ENCODE data around the gene ART1.
"Not testable (repeated sequence)": the region's sequence is repeated elsewhere in the genome, so short reads cannot be mapped to it uniquely, and the experiment has no call there.

ART1 gene

DNA sequence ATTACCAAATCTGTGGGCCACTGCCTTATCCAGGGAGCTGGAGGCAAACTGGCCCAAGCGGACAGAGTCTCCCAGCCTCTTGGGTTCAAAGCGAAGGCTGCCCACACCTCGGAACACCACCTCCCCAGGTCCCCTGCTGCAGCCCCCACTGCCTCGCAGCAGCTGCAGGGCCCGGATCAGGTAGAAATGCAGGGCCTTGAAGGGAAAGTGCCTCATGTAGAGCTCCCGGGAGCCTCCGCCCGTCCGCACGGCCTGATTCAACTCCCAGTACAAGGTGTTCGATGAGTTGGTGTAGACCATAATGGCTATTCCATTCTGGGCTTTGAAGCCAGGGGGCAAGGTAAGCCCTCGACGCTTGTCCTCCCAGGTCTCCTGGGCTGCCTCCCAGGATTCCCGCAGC is 5.1 kb upstream of the ART1 start:
- in situ Hi-C loops (cut with HindIII; ENCODE audit: low pct_unique_long_range_greater_than_20kb, low sequenced_read_pairs) = no loop called here
- no peak for TF ChIP-seq JUND (IDR thresholded peaks at IDR 0.05; ENCODE audit: low read depth)
- no peak for DNase-seq (ENCODE audit: low read depth in 1 of 2, low spot score in 1 of 2)

- in situ Hi-C loops (cut with HindIII; ENCODE audit: low pct_unique_long_range_greater_than_20kb, low sequenced_read_pairs) = no loop called here
- no peak for DNase-seq (ENCODE audit: low read depth in 1 of 2, low spot score in 1 of 2)
Measured at GRCh38 chr11:3641191-3641590, 3.7 kb upstream of the ART1 start.

GRCh38 chr11:3641701-3642070 is 3.2 kb upstream of the ART1 start, which contains the start of gene ART5:
TSS of gene ART5 (minus strand) at chr11:3641992. CDS start at chr11:3641862, 130 bp downstream.
- in situ Hi-C loops (cut with HindIII; ENCODE audit: low pct_unique_long_range_greater_than_20kb, low sequenced_read_pairs) = no loop called here
- DNase-seq (ENCODE audit: low read depth in 1 of 2, low spot score in 1 of 2) = no peak
- TF ChIP-seq JUND (IDR thresholded peaks at IDR 0.05; ENCODE audit: low read depth) = no peak

More at GRCh38 chr11:3641191-3641590, 3.7 kb upstream of the ART1 start:
- no peak for TF ChIP-seq JUND (IDR thresholded peaks at IDR 0.05; ENCODE audit: low read depth)

- peak; percentile 73 to 90 for DNase-seq (ENCODE audit: low read depth in 1 of 2, low spot score in 1 of 2)
- in situ Hi-C loops (cut with HindIII; ENCODE audit: low pct_unique_long_range_greater_than_20kb, low sequenced_read_pairs) = no loop called here
- TF ChIP-seq JUND (IDR thresholded peaks at IDR 0.05; ENCODE audit: low read depth) = no peak
Measured at GRCh38 chr11:3642071-3642951, 2.6 kb upstream of the ART1 start.

- in situ Hi-C loops (cut with HindIII; ENCODE audit: low pct_unique_long_range_greater_than_20kb, low sequenced_read_pairs); DNase-seq (ENCODE audit: low read depth in 1 of 2, low spot score in 1 of 2): not testable (repeated sequence)
Measured at GRCh38 chr11:3643102-3643546, 1.8 kb upstream of the ART1 start.

- TF ChIP-seq JUND (IDR thresholded peaks at IDR 0.05; ENCODE audit: low read depth) = no peak
- DNase-seq (ENCODE audit: low read depth in 1 of 2, low spot score in 1 of 2) = no peak
- in situ Hi-C loops (cut with HindIII; ENCODE audit: low pct_unique_long_range_greater_than_20kb, low sequenced_read_pairs) = no loop called here
Measured at GRCh38 chr11:3645552-3645951, 624 bp downstream of the ART1 start.

DNA sequence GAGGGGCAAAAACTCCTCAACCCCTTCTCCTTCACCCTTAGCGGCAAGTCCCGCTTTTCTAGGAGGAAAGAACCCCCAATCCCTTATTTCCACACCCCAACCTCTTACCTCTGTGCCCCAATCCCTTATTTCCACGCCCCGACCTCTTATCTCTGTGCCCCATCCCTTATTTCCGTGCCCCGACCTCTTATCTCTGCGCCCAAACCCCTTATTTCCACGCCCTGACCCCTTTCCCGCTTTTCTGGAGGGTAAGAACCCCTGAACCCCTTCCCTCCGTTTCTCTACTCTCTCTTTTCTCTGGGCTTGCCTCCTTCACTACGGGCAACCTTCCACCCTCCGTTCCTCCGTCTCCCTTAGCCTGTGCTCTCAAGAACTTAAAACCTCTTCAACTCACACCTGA is 3.9 kb downstream of the ART1 start:
- DNase-seq (ENCODE audit: low read depth in 1 of 2, low spot score in 1 of 2); in situ Hi-C loops (cut with HindIII; ENCODE audit: low pct_unique_long_range_greater_than_20kb, low sequenced_read_pairs): not testable (repeated sequence)

DNA sequence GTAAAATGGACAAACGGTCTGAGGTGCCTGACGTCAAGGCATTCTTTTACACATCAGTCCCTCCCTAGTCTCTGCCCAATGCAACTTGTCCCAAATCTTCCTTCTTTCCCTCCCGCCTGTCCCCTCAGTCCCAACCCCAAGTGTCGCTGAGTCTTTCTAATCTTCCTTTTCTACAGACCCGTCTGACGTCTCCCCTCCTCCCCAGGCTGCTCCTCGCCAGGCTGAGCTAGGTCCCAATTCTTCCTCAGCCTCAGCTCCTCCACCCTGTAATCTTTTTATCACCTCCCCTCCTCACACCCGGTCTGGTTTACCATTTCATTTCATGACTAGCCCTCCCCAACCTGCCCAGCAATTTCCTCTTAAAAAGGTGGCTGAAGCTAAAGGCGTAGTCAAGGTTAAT is 4.4 kb downstream of the ART1 start:
- DNase-seq (ENCODE audit: low read depth in 1 of 2, low spot score in 1 of 2); in situ Hi-C loops (cut with HindIII; ENCODE audit: low pct_unique_long_range_greater_than_20kb, low sequenced_read_pairs): not testable (repeated sequence)

DNA sequence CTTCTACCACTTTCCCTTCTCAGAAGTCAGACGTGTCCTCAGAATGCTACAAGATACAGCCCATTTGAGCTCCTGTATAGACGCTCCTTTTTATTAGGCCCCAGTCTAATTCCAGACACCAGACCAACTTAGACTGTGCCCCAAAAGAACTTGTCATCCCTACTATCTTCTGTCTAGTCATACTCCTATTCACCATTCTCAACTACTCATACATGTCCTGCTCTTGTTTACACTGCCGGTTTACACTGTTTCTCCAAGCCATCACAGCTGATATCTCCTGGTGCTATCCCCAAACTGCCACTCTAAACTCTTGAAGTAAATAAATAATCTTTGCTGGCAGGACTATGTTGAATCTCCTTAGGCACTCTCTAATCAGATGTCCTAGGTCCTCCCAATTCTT is 7.6 kb downstream of the ART1 start:
- DNase-seq (ENCODE audit: low read depth in 1 of 2, low spot score in 1 of 2); in situ Hi-C loops (cut with HindIII; ENCODE audit: low pct_unique_long_range_greater_than_20kb, low sequenced_read_pairs): not testable (repeated sequence)

- in situ Hi-C loops (cut with HindIII; ENCODE audit: low pct_unique_long_range_greater_than_20kb, low sequenced_read_pairs) = no loop called here
- no peak for DNase-seq (ENCODE audit: low read depth in 1 of 2, low spot score in 1 of 2)
- TF ChIP-seq JUND (IDR thresholded peaks at IDR 0.05; ENCODE audit: low read depth) = no peak
Measured at GRCh38 chr11:3655547-3655946, 10.6 kb downstream of the ART1 start.

DNA sequence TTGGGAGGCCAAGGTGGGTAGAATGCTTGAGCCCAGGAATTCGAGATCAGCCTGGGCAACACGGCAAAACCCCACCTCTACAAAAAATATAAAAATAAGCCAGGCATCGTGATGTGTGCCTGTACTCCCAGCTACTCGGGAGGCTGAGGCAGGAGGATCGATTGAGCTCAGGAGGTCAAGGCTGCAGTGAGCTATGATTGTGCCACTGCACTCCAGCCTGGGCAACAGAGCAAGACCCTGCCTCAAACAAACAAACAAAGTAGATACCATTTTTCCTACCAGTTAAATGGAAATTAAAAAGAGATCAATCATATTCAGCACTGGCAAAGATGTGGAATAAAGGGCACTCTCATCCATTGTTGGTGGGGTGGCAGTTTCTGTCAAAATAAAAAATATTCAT is 12.4 kb downstream of the ART1 start:
- in situ Hi-C loops (cut with HindIII; ENCODE audit: low pct_unique_long_range_greater_than_20kb, low sequenced_read_pairs); DNase-seq (ENCODE audit: low read depth in 1 of 2, low spot score in 1 of 2): not testable (repeated sequence)

- in situ Hi-C loops (cut with HindIII; ENCODE audit: low pct_unique_long_range_greater_than_20kb, low sequenced_read_pairs) = no loop called here
- no peak for TF ChIP-seq JUND (IDR thresholded peaks at IDR 0.05; ENCODE audit: low read depth)
- DNase-seq (ENCODE audit: low read depth in 1 of 2, low spot score in 1 of 2) = no peak
Measured at GRCh38 chr11:3658252-3658651, 13.3 kb downstream of the ART1 start.

- DNase-seq (ENCODE audit: low read depth in 1 of 2, low spot score in 1 of 2) = no peak
- TF ChIP-seq JUND (IDR thresholded peaks at IDR 0.05; ENCODE audit: low read depth) = no peak
- in situ Hi-C loops (cut with HindIII; ENCODE audit: low pct_unique_long_range_greater_than_20kb, low sequenced_read_pairs) = no loop called here
Measured at GRCh38 chr11:3659595-3660515, 14.9 kb downstream of the ART1 start.

All from T47D (cell line).